NCI-H146 treated with DMSO at 0.1 percent for 48 hours (cell line): ENCODE results near the gene SNRNP35.
"Not testable (repeated sequence)": the region's sequence is repeated elsewhere in the genome, so short reads cannot be mapped to it uniquely, and the experiment has no call there.

ENCODE experiments used
- DNase-seq: peaks from one replicate; lab custom pipeline; 2025; ENCODE audit not compliant: unreplicated experiment; lab: John Stamatoyannopoulos, UW

SNRNP35 gene

DNA sequence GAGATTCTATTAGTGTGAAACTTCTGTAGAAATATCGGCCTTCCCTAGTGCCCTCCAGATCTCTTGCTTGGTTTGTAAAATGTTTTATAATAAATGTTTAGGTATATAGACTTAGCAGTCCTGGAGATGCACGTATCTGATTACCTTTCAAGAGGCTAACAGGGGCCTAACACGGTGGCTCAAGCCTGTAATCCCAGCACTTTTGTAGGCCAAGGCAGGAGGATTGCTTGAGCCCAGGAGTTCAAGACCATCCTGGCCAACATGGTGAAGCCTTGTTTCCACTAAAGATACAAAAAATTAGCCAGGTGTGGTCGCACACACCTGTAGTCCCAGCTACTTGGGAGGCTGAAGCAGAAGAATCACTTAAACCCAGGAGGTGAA is 11.6 kb upstream of the SNRNP35 start:
- DNase-seq, result no peak

DNA sequence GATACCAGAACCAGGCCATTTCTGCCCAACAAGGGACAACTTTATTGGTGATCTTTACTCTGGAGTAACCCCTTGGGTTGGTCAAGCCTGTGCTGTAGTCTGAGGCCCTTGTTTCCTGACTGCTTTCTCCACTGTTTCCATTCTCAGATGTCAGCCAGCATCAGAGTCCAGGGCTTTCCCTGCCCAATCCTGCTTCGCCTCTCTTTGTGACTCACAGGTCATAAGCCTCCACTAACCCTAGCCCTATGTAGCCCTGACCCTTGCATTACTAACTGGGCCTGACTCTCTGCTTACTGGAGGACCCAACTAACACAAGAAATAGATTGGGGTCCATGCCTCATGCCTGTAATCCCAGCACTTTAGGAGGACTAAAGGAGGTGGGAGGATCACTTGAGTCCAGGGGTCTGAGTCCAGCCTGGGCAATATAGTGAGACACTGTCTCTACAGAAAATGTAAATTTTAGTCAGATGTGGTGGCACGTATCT is 8.6 kb upstream of the SNRNP35 start:
- no peak for DNase-seq

DNA sequence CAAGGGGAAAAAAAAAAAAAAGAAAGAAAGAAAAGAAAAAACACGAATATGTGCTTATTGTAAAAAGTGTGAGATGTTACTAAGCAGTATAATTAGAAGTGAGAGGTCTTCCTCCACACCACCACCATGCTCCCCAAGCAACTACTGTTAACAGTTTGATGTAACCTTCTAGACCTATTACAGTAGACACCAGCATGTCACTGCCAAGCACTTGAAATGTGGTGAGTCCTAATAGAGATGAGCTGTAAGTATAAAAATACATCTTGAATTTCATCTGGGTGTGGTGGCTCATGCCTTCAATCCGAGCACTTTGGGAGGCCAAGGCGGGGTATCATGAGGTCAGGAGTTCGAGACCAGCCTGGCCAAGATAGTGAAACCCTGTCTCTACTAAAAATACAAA is 8.1 kb upstream of the SNRNP35 start:
- DNase-seq, result no peak

DNA sequence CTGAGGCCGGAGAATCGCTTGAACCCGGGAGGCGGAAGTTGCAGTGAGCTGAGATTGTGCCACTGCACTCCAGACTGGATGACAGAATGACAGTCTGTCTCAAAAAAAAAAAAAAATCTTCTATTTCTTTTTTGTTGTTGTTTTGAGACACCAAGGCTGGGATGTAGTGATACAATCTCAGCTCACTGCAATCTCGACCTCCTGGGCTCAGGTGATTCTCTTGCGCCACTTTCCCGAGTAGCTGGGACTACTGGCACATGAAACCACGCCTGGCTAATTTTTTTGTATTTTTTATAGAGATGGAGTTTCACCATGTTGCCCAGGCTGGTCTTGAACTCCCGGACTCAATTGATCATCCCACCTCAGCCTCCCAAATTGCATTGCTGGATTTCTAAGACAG is 7.3 kb upstream of the SNRNP35 start:
- DNase-seq, result no peak

DNA sequence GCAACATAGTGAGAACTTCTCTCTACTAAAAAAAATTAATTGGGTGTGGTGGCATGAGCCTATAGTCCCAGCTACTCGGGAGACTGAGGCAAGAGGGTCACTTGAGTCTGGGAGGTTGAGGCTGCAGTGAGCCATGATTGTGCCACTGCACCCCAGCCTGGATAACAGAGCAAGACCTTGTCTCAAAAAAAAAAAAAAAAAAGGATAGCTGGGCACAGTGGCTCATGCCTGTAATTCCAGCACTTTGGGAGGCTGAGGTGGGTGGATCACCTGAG is 5.7 kb upstream of the SNRNP35 start:
- DNase-seq, result not testable (repeated sequence)

DNA sequence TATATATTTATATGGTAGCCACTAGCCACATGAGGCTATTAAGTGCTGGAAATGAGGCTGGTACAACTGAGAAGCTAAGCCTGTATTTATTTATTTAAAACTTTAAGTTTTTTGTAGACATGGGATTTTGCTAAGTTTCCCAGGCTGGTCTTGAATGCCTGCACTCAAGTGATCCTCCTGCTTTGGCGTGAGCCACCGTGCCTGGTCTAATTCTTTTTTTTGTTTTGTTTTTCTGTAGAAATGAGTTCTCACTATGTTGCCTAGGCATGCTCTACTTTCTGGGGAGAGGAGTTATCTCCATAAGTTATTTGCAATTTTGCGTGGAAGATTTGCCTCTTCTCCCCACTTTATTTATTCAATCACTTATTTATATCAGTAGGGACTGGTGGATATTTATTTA is 4.8 kb upstream of the SNRNP35 start:
- DNase-seq, result no peak

DNA sequence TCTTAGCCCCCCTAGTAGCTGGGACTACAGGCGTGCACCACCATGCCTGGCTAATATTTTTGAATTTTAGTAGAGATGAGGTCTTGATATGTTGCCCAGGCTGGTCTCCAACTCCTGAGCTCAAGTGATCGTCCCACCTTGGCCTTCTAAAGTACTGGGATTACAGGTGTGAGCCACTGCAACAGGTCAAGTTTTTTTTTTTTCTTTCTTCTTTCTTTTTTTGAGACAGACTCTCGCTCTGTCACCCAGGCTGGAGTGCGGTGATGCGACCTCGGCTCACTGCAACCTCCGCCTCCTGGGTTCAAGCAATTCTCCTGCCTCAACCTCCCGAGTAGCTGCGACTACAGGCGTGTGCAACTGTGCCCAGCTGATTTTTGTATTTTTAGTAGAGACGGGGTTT is 5.2 kb downstream of the SNRNP35 start:
- not testable (repeated sequence) for DNase-seq

DNA sequence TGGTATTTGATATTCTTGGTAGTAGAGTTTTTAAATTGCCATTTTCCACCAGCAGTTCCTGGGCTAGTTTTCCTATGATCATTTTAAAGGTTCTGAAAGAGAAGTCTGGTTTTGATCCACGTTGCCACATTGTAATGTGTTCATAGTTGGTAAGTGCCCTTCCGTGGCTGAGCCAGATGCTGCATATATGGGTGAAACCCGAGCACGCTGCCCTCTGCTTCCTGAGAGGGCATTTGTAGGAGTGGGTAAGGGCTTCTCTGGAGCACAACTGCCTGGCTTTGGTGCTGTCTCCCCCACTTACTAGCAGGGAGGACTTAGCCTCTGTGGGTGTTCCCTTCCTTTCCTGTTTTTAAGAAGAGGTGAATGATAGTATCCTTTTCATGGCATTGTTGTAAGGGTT is 7.1 kb downstream of the SNRNP35 start:
- DNase-seq, result no peak

DNA sequence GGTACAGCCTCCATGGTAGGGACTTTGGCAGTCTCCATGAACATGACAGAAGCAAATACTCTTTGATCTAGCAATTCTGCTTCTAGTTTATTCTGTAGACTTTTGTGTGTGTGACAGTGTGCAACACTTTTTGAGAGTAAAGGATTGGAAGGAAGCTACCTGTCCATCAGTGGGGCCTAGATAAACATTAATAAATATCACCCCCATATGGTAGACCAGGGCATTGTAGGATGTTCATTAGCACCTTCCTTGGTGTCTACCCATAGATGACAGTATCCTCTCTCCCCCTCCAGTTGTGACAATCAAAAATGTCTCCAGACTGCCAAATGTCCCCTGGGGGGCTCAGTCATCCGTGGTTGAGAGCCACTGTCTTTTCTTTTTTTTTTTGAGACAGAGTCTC is 10.8 kb downstream of the SNRNP35 start:
- no peak for DNase-seq

DNA sequence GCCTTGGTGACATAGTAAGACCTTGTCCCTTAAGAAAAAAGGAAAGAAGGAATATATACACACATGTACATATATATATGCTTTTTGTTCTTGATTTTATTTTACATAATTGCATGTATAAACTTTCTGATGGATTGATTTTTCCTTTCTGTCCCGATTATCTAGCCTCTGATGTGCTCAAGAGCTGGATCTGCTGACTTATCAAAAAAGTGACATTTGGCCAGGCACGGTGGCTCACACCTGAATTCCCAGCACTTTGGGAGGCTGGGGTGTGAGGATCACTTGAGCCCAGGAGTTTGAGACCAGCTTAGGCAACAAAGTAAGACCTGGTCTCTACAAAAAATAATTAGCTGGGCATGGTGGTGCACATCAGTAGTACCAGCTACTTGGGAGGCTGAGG is 12.0 kb downstream of the SNRNP35 start:
- no peak for DNase-seq

DNA sequence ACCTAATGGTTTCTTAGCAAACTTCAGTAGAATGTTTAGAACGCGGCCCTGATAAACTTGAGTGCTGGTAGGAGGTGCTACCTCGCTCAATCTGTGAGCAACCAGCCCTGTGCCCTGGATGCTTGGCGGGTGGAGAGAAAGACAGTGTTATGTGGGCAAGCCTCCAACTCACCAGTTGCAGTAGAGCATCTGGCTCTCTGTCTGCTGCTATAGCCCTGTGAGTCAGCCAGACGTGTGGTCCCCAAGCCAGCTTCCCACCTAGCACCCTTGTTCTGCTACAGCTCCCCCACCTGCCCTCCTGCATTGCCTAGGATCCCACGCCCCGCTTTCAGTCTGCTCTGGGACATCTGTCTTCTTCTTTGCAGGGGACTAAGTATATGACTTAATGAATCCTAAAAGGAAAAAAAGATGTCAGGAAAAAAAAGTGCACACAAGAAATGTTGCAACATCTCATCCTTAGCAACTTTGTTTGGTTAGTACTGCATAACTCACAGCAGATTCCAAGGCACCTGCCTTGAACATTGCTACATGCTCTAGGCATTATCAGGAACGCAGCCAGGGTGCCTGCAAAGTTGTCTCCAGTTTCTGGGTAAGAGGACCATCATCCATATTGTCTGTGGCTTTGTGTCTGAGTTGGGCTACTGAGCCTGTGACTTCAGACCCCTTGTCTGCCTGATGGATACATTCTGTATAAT is 13.6 kb downstream of the SNRNP35 start:
- DNase-seq, result no peak

DNA sequence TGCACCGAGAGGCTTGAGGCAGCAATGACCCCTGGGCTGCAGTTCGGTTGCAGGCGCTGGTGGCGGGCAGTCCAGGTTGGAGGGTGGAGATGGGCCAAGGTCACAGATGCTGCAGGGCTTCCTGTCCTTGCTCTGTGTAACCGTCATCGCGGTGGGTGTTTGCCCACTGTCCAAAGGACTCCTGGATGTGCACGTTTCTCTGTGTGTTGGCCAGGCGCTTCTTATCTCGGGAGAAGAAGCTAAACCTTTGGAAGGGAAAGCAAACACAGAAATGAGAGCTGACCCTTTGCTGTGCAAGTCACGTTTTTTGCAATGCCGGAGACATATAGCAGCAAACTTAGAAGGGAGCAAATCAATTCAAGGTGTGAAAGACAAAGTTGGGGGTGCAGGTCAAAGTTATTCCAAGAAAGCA is 14.5 kb downstream of the SNRNP35 start:
- DNase-seq, result no peak

DNA sequence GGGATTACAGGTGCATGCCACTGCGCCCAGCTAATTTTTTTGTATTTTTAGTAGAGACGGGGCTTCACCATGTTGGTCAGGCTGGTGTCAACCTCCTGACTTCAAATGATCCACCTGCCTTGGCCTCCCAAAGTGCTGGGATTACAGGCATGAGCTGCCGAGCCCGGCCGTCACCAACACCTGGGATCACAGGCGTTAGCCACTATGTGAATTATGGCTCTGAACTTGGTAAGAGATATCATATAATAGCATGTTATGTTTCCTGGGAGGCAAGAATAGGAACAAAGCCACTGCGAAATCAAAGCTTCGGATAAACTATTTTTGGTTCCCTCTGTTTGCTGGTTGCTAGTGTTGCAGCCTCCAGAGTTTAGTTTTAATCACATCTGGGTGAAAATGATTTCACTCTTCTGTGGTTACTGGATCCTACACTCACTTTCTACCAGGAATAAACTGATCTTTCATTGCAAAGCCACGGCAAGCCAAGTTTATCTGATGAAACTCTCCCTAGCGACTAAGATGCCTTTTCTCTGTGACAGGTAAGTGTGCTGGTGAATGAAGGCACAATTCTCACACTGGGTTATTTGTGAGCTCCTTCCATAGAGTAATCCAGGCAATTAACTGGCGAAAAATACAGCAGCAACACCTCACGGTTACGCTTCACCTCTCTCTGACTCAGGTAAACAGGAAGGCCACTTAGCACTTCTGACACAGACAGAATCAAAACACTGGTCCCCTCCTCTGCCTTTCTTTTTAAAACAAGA is 16.7 kb downstream of the SNRNP35 start:
- no peak for DNase-seq

DNA sequence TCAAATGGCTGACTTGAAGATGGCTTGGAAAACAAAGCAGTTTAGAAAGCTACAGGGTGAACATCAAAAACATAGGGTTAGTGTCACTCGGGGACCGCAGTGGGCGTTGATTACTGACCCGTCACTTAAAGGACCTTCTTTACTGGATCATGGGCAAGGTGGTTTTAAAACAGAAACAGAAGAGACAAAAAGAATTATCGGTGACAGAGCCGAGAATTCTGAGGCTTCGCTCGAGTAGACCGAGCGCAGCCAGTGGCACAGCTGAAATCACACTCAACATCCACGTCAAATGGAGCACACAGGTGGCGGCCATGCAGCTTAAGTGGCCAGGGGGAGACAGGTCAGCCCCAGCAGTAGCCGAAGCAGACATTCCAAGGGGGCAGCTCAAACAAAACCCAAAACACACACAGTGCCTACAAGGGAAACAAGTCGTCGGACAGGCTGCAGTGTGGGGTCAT is 17.3 kb downstream of the SNRNP35 start:
- no peak for DNase-seq

DNA sequence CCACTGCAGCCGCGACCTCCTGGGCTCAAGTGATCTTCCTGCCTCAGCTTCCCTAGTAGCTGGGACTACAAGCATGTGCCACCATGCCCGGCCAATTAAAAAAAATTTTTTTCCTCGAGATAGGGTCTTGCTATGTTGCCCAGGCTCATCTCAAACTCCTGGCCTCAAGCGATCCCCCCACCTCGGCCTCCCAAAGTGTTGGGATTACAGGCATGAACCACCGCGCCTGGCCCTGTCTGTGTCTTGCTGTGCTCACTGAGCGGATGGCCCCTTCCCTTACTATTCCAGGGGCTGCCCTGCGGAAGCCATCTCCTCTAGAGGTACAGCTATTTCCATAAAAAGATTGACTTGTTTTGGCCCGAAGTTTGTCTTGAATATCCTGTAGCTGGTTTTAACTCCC is 20.1 kb downstream of the SNRNP35 start:
- DNase-seq, result no peak

DNA sequence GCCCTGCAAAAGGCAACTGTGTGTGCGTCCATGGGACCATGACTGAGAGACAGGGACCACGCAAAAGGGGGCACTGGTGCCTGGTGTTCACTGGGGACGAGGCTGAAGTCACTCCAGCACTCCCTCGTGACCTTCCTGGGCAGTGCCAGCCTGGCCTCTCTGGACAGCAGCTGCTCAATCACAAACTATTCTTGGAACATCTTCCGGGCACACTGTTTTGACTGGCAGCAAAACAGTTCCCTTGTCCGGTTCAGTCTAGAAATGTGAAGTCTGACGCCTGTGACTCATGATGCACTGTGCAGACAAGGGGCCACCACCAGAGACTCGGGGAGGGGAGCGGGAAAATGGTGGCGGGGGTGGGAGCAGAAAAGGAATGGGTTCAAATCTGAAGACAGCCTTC is 20.8 kb downstream of the SNRNP35 start:
- DNase-seq, result no peak

DNA sequence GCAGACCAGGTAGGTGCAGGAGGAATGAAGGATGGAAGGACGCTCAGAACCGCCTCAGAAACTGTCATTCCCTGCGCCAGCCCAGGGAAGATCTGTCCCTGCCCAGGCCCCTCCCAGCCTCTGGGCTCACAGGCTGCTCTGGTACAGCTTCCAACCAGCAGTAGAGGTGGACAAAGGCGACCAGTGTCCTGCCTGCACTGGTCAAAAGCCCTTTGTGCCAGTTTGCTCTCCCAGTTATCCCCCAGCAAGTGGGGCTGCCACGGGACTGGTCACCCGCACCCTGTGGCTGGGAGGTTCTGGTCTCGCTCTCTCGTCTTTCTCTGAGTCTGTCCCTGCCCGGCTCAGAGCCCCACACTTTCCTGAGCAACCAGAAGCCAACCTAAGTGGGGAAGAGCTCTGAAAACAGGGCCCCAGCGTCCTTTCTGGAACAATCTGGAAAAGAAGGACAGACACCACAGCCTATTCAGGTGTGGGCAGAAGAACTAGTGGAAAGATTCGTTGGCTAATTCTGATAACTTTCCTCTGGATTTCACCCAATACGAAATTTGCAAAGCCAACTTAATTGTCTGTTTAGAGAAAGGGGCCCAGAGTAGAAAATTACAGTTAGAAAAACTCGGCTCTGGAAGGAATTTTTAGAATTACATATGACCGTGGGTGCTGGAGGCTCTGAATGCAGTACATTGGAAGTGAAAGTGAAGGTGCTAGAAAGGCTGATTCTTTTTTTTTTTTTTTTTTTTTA is 21.7 kb downstream of the SNRNP35 start:
- no peak for DNase-seq

DNA sequence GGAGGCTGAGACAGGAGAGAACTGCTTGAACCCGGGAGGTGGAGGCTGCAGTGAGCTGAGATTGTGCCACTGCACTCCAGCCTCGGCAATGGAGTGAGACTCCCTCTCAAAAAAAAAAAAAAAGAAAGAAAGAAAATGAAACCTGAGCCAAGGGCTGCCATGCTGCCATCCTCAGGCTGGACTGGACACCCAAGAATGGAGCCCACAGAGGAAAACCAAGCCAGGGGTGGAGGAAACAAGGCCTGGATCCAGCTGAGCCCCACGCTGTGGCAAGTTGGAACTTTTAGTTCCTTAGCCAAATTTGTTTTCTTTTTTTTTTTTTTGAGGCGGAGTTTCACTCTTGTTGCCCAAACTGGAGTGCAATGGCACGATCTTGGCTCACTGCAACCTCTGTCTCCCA is 23.3 kb downstream of the SNRNP35 start:
- DNase-seq, result not testable (repeated sequence)

DNA sequence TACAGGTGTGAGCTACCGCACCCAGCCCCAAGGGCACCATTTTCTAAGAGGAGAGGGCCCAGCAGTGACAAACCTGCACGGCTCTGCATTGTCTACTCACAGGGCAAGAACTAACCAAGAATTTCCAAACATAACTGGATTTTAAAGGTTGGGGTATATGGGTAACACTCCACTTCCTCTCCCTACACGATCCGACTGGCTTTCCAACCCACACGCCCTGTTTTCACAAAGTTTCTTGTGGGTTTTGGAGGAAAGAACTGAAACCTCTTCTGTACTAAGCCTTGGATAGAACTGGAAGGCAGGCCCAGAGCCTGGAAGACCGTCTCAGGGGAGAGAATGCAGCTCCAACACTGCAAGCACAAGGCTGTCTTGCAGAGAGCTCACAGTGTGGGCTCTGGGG is 24.9 kb downstream of the SNRNP35 start:
- no peak for DNase-seq

DNA sequence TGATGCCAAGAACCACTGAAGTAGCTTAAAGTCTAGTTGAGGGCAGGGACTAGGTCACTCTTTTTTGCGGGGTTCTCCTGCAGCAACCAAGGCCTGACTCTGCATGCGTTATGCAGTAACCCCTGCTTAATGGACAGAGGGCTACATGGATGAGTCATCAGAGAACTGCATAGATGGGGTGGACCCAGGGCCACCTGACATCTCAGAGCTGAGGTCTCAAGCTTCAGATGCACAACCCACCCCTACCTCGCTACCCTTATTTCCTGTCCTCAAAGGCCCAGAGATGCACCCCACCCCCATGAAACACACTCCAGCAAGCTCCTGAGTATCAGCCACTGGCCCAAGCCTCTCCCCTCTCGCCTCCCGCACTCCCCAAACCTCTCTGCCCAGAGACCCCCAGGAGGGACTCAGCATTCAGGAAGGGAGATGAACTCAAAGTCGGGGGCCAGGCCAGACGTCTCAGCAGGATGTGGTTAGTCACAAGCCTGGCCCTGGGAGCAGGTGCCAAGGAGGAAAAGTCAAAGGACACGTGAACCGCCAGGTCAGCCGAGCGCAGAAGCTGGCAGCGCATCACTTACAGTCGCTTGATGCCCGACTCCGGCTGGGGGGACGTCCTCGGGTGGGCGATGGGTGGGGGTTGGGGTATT is 25.8 kb downstream of the SNRNP35 start:
- DNase-seq, result no peak

DNA sequence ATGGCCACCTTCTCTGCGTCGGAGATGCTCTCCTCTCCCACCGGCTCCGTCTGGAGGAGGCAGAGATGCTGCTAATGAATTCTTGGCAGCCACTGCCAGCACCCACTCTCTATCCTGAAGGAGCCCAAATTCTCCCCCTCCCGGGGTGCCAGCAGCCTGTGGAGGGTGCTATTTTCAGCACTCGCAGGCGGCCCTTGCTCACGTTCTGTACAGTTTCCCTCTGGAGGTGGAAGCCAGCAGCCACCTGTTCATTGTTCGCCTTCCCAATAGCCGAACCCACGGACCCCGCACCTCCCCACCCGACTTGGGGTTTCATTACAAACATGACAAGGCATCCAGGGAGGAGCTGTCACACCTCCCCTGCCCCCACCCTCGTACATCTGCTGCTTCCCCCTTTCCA is 27.8 kb downstream of the SNRNP35 start:
- DNase-seq, result no peak

DNA sequence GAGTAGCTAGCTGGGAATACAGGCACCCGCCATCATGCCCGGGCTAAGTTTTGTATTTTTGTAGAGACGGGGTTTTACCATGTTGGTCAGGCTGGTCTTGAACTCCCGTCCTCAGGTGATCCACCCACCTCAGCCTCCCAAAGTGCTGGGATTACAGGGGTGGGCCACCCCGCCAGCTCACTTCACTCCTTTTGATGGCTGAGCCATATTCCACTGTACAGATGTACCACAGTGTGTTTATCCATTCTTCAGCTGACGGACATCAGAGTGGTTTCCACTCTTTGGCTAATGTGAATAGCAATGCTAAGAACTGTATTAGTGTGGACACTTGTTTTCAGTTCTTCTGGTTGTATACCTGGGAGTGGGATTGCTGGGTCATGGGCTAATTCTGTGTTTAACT is 29.5 kb downstream of the SNRNP35 start:
- no peak for DNase-seq
